A673 (cell line): ENCODE measurements around the gene CELF4. TPM values are rescaled to one million over a fixed set of nuclear protein-coding genes. Genes with fewer than 3 reads are reported as not detected.

Experiments
- BruUV-seq: library from RNA; stranded (reverse); fragments of 400-500 nt; replicated peaks from 2 replicates; lab custom pipeline; 2021; lab: Mats Ljungman, UMichigan
- CTCF ChIA-PET: fragments of 300-600 bp; sonication (Branson Sonifier 250); formaldehyde crosslinking; loops from one replicate; lab custom pipeline; 2022; ENCODE audit warnings: antibody characterized with exemption; lab: Charles Lee
- POLR2A ChIA-PET: fragments of 300-600 bp; sonication (Branson Sonifier 250); formaldehyde crosslinking; loops from one replicate; lab custom pipeline; 2022; ENCODE audit warnings: antibody characterized with exemption; ENCODE audit not compliant: low non-redundant PET; lab: Charles Lee
- DNase-seq: peaks from one replicate; pipeline ENCODE4 v3.0.0-alpha.2; 2015; ENCODE audit warnings: low spot score
- H3K27ac ChIP-seq: fragments of 200-600 bp; sonication (generic); 2 replicates; pipeline ENCODE4 v1.5.1; 2016; ENCODE audit warnings: mixed run types, low read depth, mild to moderate bottlenecking, mixed read lengths, antibody characterized with exemption, low read length; ENCODE audit not compliant: poor library complexity, severe bottlenecking
- H3K27me3 ChIP-seq: fragments of 200-600 bp; sonication (generic); replicated peaks from 2 replicates; pipeline ENCODE4 v1.6.1; 2017; ENCODE audit warnings: mixed run types, low read depth, mild to moderate bottlenecking, mixed read lengths, antibody characterized with exemption, low read length; ENCODE audit not compliant: insufficient read depth, poor library complexity
- H3K36me3 ChIP-seq: fragments of 200-600 bp; sonication (generic); 2 replicates; pipeline ENCODE4 v1.6.1; 2016; ENCODE audit warnings: mixed run types, mild to moderate bottlenecking, mixed read lengths, antibody characterized with exemption, low read length; ENCODE audit not compliant: insufficient read depth, poor library complexity, severe bottlenecking
- H3K4me1 ChIP-seq: fragments of 200-600 bp; sonication (generic); 2 replicates; pipeline ENCODE4 v1.6.1; 2017; ENCODE audit warnings: mixed run types, mild to moderate bottlenecking, mixed read lengths, antibody characterized with exemption, low read length; ENCODE audit not compliant: insufficient read depth, poor library complexity, severe bottlenecking
- H3K4me3 ChIP-seq: fragments of 200-600 bp; sonication (generic); 2 replicates; pipeline ENCODE4 v1.5.1; 2016; ENCODE audit warnings: low read depth, mixed run types, mild to moderate bottlenecking, mixed read lengths, low read length; ENCODE audit not compliant: poor library complexity, severe bottlenecking
- H3K9me3 ChIP-seq: fragments of 200-600 bp; sonication (generic); 2 replicates; pipeline ENCODE4 v1.6.1; 2016; ENCODE audit warnings: mixed run types, low read depth, mild to moderate bottlenecking, mixed read lengths, antibody characterized with exemption, low read length; ENCODE audit not compliant: poor library complexity, severe bottlenecking
- CTCF ChIP-seq: fragments of 300-800, 200-600 bp; sonication (generic); conservative IDR thresholded peaks from 2 replicates; pipeline ENCODE4 v1.5.1; 2017; ENCODE audit warnings: low read depth, mild to moderate bottlenecking, antibody characterized with exemption, low read length, moderate library complexity, mixed read lengths
- EZH2 ChIP-seq: fragments of 200-600 bp; sonication (generic); IDR thresholded peaks from 2 replicates; pipeline ENCODE4 v1.6.1; 2017; ENCODE audit warnings: borderline replicate concordance, low read depth, mild to moderate bottlenecking, mixed read lengths, antibody characterized with exemption, low read length; ENCODE audit not compliant: poor library complexity, severe bottlenecking
- intact Hi-C: fragments of 100-400 bp; cut with micrococcal nuclease; formaldehyde crosslinking; loops from one replicate; pipeline ENCODE4 v1.10.0; 2022; ENCODE audit not compliant: unreplicated experiment
- total RNA-seq: library from RNA; stranded (reverse); gene quantifications from 2 replicates; pipeline ENCODE4 v1.2.3, GENCODE V29; 2021

CELF4 gene
- total RNA-seq, 1 experiment from 2014 or later = not detected

GRCh38 chr18:37548679-37549289 is 16.8 kb downstream of the CELF4 start:
- peaks cover 49% of the 10 kb centered on the region for H3K27me3 ChIP-seq
- H3K4me1 ChIP-seq = no peaks in the 10 kb centered on the region
- H3K9me3 ChIP-seq = no peaks in the 10 kb centered on the region
- H3K27ac ChIP-seq = no peak overlapping the region
- H3K4me3 ChIP-seq = no peak overlapping the region
- BruUV-seq = no TSS peak
- no peak for DNase-seq
- POLR2A ChIA-PET = no interaction called here
- no peaks in the 10 kb centered on the region for H3K36me3 ChIP-seq
- CTCF ChIA-PET = no interaction called here
- intact Hi-C loops = no loop called here
- TF ChIP-seq CTCF = no peak
- TF ChIP-seq EZH2 = no peak

GRCh38 chr18:37547196-37547827 is 18.3 kb downstream of the CELF4 start:
- Histone ChIP-seq H3K4me1 (no peaks in the 10 kb centered on the region), H3K27me3 (peaks cover 62% of the 10 kb centered on the region), H3K27ac (no peak overlapping the region), H3K36me3 (no peaks in the 10 kb centered on the region), H3K9me3 (no peaks in the 10 kb centered on the region), H3K4me3 (no peak overlapping the region)
- intact Hi-C loops = no loop called here
- ChIA-PET CTCF (no interaction called here), POLR2A (no interaction called here)
- TF ChIP-seq CTCF (no peak), EZH2 (no peak)
- BruUV-seq = no TSS peak
- no peak for DNase-seq

GRCh38 chr18:37546651-37547050 is 18.9 kb downstream of the CELF4 start:
- no peak overlapping the region for H3K27ac ChIP-seq
- H3K4me1 ChIP-seq = no peaks in the 10 kb centered on the region
- no peak overlapping the region for H3K4me3 ChIP-seq
- CTCF ChIA-PET = no interaction called here
- intact Hi-C loops = no loop called here
- no peaks in the 10 kb centered on the region for H3K36me3 ChIP-seq
- TF ChIP-seq EZH2 (no peak), CTCF (no peak)
- no peak for DNase-seq
- no peaks in the 10 kb centered on the region for H3K9me3 ChIP-seq
- peaks cover 62% of the 10 kb centered on the region for H3K27me3 ChIP-seq
- BruUV-seq = no TSS peak
- POLR2A ChIA-PET = no interaction called here
